Transverse colon (tissue), 4 donors: ENCODE results near the gene NSD1.

Experiments used
- CTCF ChIP-seq, 5 experiments: fragments of 200-600 bp in 3 of 5; fragments of 450-650 bp in 2 of 5; sonication (generic) in 3 of 5; IDR thresholded peaks; 1 replicate in 2 of 5; 2 replicates in 3 of 5; pipeline ENCODE4 v1.5.1; 2016 to 2017; ENCODE audit warnings: antibody characterized with exemption in 5 of 5, inconsistent platforms in 3 of 5, mild to moderate bottlenecking in 2 of 5, moderate library complexity in 1 of 5
- EP300 ChIP-seq: sonication (generic); formaldehyde crosslinking; IDR thresholded peaks from one replicate; pipeline ENCODE4 v1.6.1; 2017; ENCODE audit warnings: antibody characterized with exemption, low read depth
- POLR2A ChIP-seq: fragments of 450-650 bp; IDR thresholded peaks from one replicate; pipeline ENCODE4 v1.6.1; 2016; ENCODE audit warnings: antibody characterized with exemption, mild to moderate bottlenecking, moderate library complexity
- POLR2AphosphoS5 ChIP-seq, 3 donors: sonication (generic); formaldehyde crosslinking; IDR thresholded peaks; one replicate each; pipeline ENCODE4 v1.6.1; 2016; ENCODE audit warnings: antibody characterized with exemption in 3 of 3

- TF ChIP-seq CTCF (IDR thresholded peaks at IDR 0.05) (no peak), POLR2A (no peak), POLR2AphosphoS5 (IDR thresholded peaks at IDR 0.05) (no peak), EP300 (no peak)
These were observed 216.2 kb downstream of the NSD1 start for GRCh38 chr5:177349762-177350161.
